ENCODE data around the gene KRTAP10-12.
"Not testable (repeated sequence)": the region's sequence is repeated elsewhere in the genome, so short reads cannot be mapped to it uniquely, and the experiment has no call there.

Gene KRTAP10-12

DNA sequence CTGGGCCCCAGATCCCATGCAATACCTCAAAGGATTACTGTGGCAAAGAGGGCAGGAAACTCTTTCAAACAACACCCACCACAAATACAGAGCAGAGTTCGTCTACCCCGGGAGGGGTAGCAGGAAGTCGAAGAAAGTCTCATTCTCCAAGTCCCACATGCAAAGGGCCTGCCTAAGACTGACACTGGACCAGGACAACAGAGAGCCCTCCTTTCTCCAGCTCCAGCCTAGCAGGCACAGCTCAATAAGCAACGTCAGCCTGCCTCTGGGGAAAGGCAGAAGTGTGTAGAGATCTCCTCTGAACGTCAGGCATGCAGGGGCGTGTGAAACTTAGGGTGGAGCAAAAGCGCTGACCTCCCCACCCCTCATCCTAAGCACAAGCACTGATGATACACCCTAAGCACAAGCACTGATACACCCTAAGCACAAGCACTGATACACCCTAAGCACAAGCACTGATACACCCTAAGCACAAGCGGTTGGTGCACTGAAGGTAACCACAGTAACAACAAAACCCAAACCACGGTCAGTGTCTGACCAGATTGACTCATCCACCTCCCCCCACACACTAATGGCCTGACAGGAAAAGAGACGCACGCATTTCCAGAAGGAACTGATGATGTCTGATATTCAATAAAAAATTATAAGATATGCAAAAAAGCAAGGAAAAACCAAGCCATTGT is 37.9 kb upstream of the KRTAP10-12 start:
- TF ChIP-seq, protein P1, sequence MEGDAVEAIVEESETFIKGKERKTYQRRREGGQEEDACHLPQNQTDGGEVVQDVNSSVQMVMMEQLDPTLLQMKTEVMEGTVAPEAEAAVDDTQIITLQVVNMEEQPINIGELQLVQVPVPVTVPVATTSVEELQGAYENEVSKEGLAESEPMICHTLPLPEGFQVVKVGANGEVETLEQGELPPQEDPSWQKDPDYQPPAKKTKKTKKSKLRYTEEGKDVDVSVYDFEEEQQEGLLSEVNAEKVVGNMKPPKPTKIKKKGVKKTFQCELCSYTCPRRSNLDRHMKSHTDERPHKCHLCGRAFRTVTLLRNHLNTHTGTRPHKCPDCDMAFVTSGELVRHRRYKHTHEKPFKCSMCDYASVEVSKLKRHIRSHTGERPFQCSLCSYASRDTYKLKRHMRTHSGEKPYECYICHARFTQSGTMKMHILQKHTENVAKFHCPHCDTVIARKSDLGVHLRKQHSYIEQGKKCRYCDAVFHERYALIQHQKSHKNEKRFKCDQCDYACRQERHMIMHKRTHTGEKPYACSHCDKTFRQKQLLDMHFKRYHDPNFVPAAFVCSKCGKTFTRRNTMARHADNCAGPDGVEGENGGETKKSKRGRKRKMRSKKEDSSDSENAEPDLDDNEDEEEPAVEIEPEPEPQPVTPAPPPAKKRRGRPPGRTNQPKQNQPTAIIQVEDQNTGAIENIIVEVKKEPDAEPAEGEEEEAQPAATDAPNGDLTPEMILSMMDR (IDR thresholded peaks at IDR 0.05; ENCODE audit: low read depth, low read length, missing control alignments) = no peak
- H3K4me3 ChIP-seq (replicated peaks; ENCODE audit: low read depth, low read length) = no peak overlapping the region
- DNase-seq (ENCODE audit: extremely low read depth, low read depth) = no peak

DNA sequence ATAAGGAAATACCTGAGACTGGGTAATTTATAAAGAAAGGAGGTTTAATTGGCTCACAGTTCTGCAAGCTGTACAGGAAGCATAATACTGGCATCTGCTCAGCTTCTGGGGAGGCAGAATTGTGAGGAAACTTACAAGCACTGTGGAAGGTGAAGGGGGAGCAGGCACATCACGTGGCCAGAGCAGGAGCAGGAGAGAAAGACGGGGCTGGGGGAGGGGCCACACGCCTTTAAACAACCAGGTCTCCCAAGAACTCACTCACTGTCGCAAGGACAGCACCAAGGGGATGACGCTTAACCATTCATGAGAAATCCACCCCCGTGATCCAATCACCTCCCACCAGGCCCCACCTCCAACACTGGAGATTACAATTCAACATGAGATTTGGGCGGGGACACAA is 35.4 kb upstream of the KRTAP10-12 start:
- not testable (repeated sequence) for DNase-seq (ENCODE audit: extremely low read depth, low read depth)

DNA sequence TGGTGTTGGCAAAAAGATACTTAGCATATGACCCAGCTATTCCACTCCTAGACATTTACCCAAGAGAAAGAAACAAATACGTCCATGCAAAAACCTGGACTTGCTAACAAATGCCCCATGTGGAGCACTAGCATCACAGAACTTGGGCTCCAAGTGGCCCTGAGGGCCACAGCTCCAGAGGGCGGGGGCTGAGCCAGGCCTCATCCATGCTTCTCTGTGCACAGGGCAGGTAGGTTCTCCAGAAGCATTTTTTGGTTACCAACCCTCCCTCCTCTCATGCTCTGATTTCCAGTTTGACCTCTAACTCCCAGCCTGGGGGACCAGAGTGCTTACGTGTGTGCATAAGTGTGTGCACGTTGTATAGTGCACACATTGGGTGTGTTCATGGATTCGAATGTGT is 32.3 kb upstream of the KRTAP10-12 start:
- TF ChIP-seq, protein P1 (IDR thresholded peaks at IDR 0.05; ENCODE audit: low read depth, low read length, missing control alignments) = no peak
- DNase-seq (ENCODE audit: extremely low read depth, low read depth) = no peak
- H3K4me3 ChIP-seq (replicated peaks; ENCODE audit: low read depth, low read length) = no peak overlapping the region

More for the DNA sequence above, 35.4 kb upstream of the KRTAP10-12 start:
- not testable (repeated sequence) for H3K4me3 ChIP-seq (replicated peaks; ENCODE audit: low read depth, low read length)

DNA sequence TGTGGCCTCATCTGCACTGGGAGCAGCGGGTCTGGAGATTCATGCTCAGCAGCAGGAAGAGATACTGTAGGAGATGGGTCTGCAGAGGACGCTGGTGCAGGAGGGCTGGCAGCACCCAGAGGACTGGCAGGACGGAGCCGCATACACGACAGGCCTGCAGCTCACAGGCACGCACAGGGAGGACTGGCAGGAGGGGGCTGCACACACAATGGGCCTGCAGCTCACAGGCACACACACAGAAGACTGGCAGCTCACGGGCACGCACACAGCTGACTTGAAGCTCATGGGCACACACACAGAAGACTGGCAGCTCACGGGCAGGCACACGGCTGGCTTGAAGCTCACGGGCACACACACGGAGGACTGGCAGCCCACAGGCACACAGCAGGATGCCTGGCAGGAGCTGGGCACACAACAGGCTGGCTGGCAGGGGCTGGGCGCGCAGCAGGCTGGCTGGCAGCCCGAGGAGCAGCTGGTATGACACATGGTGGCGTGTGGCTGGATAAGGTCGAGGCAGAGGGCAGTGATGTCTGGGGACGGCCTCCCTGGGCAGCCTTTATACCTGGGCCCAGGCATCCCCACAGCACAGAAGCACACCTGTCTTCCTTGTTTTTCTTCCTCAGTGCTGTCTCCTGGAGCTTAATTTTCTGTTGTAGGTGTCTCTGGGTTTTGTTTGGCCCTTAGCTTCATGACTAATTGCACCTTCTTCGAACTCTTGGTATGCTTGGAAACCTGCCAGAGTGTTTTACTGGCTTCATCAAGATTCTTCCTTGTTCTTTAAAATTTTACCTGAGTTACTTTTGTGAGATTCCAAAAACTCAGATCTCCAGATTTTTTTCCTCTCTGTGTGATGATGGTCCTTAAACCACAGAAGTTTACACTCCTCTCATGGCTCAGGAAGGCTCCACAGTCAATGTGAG is 30.3 kb upstream of the KRTAP10-12 start, which contains the start of gene KRTAP12-2:
TSS of gene KRTAP12-2 (minus strand) at position 527 of the 920 bp plus-strand sequence. CDS start at position 486, 41 bp downstream.
- no peak within 1 kb of the TSS for H3K4me3 ChIP-seq (replicated peaks; ENCODE audit: low read depth, low read length)
- DNase-seq (ENCODE audit: extremely low read depth, low read depth) = no peak
- TF ChIP-seq, protein P1 (IDR thresholded peaks at IDR 0.05; ENCODE audit: low read depth, low read length, missing control alignments) = no peak

DNA sequence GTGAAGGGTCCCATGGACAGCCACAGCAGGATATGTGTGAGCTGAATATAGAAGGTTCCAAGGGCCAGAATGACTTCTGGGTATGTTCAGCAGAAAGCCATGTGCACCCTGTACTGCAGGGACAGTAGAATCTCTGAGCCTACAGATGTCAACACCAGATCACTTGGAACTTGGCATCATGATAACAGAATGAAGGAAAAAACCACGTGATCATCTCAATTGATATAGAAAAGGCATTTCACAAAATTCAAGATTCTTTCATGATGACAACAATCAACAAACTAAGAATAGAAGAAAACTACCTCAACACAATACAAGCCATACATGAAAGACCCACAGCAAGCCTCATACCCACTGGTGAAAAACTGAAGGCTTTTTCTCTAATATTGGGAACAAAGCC is 29.4 kb upstream of the KRTAP10-12 start:
- no peak for DNase-seq (ENCODE audit: extremely low read depth, low read depth)
- no peak overlapping the region for H3K4me3 ChIP-seq (replicated peaks; ENCODE audit: low read depth, low read length)
- TF ChIP-seq, protein P1 (IDR thresholded peaks at IDR 0.05; ENCODE audit: low read depth, low read length, missing control alignments) = no peak

DNA sequence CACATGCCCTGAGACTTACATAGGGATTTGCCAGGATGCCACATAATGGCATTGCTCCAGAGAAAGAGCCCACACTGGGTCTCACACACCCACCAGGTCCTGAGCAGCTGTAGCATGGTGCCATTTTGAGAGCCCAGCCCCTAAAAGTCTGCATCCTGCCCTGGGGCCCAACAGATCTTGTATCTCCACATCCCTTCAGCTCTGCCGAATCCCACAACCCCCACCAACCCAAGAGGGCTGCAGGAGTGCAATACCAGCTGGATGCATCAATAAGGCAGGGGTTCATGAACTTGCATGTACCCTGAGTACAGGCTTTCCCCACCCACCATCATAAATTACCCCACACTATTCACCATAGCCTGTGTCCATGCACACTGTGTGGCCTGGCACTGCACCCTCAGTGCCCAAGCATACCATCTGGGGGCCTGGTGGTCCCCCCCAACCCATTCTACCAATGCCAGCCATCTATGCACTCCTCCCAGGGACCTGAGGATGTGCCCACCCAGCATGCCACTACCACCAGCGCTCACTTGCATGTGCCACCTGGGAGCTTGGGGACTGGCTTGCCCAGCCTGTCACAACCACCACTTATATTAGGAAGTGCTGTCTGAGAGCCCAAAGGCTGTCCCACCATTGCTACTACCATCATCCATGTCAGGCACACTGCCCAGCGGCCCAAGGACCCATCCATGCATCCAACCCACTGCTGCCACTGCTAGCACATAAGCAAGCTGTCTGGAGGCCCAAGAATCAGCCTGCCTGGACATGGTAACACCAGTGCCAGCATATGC is 26.1 kb upstream of the KRTAP10-12 start:
- no peak for DNase-seq (ENCODE audit: extremely low read depth, low read depth)
- TF ChIP-seq, protein P1 (IDR thresholded peaks at IDR 0.05; ENCODE audit: low read depth, low read length, missing control alignments) = no peak
- no peak overlapping the region for H3K4me3 ChIP-seq (replicated peaks; ENCODE audit: low read depth, low read length)

Measured in HFF-Myc (cell line).